Hepatocyte (in vitro differentiated cells): ENCODE data around the gene TMEM31.

ENCODE experiments used
- EZH2 ChIP-seq: fragments of 200-600 bp; sonication (generic); IDR thresholded peaks from 2 replicates; pipeline ENCODE4 v1.6.1; 2016; ENCODE audit warnings: antibody characterized with exemption, mild to moderate bottlenecking, borderline replicate concordance
- EZH2phosphoT487 ChIP-seq: fragments of 200-600 bp; sonication (generic); IDR thresholded peaks from one replicate; pipeline ENCODE4 v1.6.1; 2018; ENCODE audit warnings: antibody characterized with exemption, mild to moderate bottlenecking, low read depth, moderate library complexity; ENCODE audit not compliant: unreplicated experiment, severe bottlenecking
- TF ChIP-seq, protein P1 (sequence below): fragments of 200-600 bp; sonication (generic); IDR thresholded peaks from 2 replicates; pipeline ENCODE4 v1.5.1; 2016; ENCODE audit warnings: antibody characterized with exemption, mild to moderate bottlenecking; ENCODE audit not compliant: poor library complexity

DNA sequence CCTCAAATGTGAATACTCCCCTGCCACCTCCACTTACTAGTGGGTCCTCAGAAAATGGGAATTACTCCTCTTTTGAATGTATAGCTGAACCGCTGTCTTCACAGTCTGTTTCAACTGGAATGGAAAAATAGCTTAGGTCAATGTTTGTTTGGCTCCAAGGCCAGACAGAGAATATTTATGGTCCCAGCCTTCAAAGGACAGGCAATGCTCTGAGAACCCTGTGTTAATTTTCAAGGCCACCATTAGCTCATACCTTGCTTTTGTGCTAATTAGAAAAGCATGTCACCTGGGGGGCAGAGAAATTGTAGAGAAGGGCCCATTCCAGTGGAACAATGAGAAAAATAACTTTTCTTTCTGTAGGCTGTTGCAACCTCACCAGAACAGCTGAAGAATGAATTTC is 19.6 kb upstream of the TMEM31 start:
- TF ChIP-seq EZH2, result no peak
- TF ChIP-seq, protein P1, sequence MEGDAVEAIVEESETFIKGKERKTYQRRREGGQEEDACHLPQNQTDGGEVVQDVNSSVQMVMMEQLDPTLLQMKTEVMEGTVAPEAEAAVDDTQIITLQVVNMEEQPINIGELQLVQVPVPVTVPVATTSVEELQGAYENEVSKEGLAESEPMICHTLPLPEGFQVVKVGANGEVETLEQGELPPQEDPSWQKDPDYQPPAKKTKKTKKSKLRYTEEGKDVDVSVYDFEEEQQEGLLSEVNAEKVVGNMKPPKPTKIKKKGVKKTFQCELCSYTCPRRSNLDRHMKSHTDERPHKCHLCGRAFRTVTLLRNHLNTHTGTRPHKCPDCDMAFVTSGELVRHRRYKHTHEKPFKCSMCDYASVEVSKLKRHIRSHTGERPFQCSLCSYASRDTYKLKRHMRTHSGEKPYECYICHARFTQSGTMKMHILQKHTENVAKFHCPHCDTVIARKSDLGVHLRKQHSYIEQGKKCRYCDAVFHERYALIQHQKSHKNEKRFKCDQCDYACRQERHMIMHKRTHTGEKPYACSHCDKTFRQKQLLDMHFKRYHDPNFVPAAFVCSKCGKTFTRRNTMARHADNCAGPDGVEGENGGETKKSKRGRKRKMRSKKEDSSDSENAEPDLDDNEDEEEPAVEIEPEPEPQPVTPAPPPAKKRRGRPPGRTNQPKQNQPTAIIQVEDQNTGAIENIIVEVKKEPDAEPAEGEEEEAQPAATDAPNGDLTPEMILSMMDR, result no peak
- no peak for TF ChIP-seq EZH2phosphoT487
